GM04504 (cell line): ENCODE results near the gene CABLES1.

Source experiments
- DNase-seq: peaks from one replicate; pipeline ENCODE4 v3.0.0-alpha.2; 2012; ENCODE audit warnings: low read depth

The CABLES1 gene

DNA sequence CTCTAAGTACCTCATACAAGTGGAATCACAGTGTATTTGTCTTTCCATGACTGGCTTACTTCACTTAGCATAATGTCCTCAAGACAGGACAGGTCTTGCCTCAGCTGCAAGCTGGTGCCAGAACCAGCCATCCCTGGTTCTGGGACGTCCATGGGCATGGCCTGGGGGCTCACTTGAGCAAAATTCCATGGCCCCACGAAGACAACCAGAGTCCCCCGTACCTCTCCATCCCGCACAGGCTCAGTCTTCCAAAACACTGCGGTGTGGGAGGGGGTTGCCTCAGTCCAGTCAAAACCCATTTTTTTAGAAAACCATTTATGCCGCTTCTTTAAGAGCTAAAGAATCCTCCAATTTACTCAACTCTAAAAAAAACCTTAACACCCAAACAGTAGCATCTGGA lies 21.7 kb upstream of the CABLES1 start:
- no peak for DNase-seq

DNA sequence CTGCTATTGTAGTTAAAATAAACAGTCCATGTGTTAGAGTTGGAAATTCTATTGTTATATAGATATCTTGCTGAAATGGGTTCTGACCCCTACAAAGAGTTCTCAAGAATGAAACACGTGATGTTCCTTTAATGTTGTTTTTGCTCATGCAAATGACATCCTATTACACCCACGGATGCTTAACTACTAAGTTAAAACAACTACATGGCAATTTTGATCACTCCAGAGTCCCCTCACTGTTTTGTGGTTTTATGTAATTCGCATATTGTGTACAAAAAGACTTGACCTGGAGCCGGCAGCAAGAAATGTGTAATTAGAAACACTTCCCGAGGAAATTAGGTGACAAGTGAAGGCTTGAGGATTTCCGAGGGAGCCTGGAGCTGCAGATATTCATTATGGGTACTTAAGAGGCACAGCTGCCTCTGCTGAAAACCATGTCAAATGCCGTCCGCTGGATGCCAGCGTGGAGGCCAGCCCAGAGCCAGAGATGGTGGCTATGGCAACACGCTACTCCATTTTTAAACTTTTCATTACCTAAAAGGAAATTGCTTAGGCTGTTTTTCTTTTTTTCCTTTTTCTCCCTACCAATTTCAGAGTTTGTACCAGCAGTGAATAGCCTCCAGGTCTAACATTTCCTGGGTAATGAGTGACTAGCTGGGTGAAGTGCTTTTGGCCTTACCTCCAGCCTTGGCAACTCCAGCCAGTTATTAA lies 21.0 kb upstream of the CABLES1 start:
- DNase-seq: no peak

DNA sequence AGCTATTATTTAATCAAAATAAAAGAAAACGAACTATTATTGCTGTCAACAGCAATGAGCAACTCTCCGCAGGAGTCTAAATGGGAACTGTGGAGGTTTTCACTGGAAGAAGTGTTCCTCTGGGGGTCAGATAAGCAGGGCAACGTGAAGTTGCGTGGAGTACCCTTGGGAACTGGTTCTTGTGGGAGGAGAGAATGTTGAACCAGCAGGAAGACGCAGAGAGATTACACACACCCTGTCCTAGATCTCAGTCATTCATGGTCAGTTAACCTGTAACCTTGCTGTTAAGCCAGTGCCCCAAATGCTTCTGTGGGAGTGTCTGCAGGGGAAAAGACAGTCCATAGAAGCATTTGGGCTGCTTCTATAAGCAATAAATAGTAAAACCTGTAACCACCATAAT lies 20.4 kb upstream of the CABLES1 start:
- DNase-seq: no peak

DNA sequence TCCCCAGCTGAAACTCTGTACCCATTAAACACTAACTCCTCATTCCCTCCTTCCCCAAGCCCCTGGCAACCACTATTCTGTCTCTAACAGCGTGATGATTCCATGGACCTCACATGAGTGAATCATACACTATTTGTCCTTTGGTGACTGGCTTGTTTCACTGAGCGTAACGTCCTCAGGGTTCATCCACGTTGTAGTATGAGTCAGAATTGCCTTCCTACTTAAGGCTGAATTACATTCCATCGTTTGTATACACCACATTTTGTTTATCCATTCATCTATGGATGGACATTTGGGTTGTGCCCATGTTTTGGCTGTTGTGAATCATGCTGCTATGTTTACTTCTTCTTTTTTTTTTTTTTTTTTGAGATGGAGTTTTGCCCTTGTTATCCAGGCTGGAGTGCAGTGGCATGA lies 19.6 kb upstream of the CABLES1 start:
- peak; percentile 95 for DNase-seq

DNA sequence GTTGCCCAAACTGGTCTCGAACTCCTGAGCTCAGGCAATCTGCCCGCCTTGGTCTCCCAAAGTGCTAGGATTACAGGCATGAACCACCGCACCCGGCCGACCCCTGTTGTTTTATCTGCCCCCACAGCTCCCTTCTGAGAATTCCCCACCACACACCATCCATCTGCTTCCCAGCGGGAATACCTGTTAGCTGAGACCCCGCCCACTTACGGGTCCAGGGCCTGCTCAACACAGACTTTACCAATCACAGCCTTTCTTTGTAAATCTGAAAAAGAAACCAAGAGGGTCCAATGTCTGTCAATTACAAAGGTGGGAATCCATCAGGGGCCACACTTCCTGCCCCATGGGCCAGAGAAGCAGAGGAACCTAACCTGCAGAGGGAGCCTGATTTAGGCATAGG lies 14.2 kb upstream of the CABLES1 start:
- DNase-seq: no peak

DNA sequence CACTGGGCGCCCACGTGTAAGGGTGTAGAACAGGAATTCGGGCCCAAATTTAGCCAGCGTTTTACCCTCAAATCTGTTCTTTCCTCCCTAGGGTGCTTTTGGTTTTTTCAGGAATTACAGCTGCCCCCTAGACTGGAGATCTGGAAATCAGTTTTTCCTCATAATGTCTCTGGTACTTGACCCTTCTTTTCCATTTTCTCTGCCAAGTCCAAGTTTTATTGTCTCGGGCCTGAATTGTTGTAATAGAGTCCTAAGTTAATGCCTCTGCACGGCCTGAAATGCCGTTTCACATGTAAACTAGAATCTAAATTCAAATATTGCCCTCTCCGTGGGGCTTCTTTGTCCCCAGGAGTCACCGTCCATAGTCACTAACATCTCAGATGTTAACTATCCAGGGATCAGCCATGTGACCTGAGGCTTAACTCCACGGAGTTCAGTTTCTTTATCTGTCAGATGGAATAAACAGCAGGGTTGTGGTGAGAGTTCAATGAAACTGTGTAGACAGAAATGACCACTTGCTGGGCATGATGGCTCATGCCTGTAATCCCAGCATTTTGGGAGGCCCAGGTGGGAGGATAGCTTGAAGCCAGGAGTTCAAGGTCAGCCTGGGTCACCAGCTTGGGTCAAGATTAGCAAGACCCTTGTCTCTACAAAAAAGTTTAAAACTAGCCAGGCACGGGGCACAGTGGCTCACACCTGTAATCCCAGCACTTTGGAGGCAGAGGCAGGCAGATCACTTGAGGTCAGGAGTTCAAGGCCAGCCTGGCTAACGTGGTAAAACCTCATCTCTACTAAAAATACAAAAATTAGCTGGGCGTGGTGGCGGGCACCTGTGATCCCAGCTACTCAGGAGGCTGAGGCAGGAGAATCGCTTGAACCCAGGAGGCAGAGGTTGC lies 12.7 kb upstream of the CABLES1 start:
- no peak for DNase-seq

DNA sequence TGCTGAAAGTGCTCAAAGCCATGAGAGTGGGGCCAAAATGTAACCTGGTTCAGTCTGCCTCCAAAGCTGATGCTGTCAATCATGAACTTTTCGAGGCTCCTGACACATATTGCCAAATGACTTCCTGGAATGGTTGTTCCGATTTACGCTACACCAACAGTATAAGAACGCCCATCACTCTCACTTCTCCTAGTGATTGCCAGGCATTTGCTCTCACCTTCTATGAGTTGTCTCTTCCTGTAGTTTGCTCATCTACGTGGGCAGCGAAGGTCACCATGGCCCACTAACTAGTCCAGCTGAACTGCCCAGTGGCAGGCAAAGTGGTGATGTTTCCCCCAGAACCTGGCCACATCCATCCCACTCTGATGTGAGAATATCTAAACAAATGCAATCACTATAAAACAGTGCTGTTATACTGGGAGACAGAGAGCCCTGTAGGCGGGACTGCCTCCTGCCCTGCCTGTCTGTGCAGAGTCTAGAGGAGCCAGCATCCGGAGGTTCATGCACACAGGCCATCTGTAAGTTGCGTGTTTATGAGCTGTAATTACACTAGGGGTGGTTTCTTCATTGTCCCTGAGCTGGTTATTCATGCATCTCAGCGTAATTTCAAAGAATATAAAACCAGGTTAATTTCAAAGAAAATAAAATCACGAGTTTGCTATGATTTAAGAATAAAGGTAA lies 8.8 kb upstream of the CABLES1 start:
- DNase-seq: no peak

DNA sequence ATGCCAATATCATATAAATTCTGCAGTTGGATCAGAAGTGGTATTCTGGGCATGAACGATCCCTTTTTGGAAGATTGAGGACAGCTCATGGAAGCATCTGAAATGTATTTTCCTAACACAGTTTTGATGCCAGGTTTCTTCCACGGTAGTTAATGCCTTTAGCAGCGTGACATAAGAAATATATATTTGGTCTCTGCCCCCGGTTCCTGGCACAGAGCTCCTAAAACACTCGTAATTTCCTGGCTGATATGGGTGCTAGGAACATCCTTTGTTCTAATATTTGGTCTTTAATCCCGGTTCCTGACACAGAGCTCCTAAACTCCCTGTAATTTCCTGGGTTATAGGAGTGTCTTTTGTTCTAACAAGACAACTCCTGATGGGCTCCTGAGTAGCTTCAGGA lies 8.2 kb upstream of the CABLES1 start:
- DNase-seq: no peak

DNA sequence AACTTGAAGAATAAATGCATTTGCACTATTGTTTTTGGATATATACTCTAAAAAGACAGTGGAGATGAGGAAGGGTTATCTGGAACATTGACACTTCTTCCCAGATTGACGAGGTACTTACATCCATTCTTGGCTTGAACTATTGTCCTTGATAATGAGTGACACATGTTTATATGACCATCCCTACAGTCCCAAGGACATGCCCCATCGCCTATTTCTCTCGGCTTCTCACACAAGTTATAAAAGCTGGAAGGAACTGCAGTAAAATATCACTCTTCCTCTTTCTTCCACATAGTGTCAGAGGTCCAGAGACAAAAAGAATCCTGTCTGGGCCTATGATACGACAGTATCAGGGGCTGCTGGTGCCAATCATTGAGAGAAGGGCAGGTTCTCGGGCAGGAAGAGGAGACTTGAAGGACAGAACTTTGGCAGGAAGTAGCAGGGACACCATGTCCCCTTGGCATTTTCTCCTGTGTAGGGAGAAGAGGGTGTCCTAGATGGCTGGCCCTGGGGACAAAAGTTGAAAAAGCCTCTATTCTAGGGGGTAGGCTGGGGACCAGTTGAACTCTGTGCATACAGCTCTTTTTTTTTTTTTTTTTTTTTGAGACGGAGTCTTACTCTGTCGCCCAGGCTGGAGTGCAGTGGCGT lies 5.8 kb upstream of the CABLES1 start:
- no peak for DNase-seq

DNA sequence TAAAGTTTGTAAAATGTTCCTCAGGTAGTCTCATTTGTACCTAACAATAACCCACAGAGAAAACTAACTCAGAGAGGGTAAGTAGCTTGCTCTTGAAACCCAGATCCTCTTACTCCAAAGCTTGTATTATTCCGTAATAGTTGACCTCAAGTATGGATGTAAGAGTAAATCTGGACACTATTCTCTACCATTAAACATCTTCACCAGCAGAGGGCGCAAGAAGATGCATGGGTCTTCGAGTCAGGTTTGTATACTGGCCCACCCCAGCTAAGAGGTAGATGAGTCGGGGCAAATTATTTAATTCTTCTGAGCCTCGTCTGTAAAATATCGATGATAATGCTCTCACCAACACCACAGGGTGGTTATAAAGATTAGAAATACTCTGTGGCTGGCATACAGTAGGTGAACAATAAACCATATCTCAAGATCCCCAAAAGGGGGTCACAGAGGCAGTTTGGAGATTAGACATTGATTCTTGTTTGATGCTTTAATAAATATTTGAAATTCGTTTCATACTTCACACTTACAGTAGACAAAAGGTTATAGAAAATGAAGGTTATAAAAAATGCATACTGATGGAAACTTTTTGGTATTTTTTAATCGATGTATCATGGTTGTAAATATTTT lies 3.5 kb upstream of the CABLES1 start:
- DNase-seq: peak; percentile 54

DNA sequence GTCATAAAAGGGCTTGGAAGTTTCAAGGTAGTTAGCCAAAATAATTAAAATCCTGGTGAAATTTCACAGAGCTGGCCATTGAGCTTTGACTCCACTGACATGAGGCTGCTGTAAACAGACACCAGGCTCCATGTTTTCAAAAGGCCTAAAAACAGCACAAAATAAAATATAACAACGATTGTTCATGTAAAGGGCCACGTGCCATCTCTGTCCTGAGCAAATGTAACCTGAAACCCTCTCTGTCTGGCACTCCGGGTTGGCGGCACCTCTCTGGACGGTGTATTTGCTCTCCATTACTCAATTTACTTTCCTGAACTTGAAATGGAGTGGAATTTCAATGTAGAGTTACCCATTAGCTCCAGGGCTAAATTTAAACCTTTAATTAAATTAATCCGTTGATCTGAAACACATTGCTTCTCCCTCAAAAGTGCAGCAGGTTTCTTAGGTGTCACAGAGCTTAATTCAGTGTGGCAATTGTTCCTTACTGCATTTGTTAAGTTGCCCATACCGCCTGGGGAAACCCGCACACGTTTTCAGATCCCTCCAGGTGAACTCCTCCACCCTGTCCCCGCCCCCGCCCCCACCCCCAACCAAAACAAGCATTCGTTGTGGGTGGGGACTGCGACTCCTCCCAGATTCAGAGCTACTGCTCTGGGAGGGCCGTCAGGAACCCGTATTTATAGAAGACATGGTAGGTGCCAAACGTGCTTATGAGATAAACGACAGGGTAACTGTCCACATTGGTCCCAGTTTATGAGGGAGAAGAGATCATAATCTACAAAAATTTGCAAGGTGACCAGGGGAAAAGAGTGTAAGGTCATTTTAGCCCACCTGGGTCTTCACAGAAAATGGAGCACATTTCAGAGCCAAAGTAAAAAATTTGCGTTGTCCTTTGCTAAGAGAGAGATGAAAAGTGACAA lies 1.2 kb upstream of the CABLES1 start:
- no peak for DNase-seq

DNA sequence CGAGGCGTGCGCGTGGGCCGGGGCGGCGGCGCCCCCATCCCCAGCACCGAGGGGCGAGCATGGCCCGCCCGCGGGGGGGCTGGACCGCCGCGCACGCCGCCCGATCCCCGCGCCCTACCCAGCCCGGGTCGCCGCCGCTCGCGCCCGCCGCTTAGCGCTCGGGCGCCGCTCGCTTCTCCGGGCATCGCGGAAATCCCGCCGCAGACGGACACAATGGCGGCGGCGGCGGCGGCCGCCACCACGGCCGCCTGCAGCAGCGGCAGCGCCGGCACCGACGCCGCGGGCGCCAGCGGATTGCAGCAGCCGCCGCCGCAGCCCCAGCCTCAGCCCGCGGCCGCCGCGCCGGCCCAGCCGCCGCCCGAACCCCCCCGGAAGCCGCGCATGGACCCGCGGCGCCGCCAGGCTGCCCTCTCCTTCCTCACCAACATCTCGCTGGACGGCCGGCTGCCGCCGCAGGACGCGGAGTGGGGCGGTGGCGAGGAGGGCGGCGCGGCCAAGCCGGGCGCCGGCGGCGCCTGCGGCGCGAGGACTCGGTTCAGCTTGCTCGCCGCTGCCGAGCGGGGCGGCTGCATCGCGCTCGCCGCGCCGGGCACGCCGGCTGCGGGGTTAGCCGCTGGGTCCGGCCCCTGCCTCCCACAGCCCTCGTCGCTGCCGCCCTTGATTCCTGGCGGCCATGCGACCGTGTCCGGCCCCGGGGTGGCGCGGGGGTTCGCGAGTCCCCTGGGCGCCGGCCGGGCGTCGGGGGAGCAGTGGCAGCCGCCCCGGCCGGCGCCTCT lies 453 bp downstream of the CABLES1 start:
- no peak for DNase-seq

DNA sequence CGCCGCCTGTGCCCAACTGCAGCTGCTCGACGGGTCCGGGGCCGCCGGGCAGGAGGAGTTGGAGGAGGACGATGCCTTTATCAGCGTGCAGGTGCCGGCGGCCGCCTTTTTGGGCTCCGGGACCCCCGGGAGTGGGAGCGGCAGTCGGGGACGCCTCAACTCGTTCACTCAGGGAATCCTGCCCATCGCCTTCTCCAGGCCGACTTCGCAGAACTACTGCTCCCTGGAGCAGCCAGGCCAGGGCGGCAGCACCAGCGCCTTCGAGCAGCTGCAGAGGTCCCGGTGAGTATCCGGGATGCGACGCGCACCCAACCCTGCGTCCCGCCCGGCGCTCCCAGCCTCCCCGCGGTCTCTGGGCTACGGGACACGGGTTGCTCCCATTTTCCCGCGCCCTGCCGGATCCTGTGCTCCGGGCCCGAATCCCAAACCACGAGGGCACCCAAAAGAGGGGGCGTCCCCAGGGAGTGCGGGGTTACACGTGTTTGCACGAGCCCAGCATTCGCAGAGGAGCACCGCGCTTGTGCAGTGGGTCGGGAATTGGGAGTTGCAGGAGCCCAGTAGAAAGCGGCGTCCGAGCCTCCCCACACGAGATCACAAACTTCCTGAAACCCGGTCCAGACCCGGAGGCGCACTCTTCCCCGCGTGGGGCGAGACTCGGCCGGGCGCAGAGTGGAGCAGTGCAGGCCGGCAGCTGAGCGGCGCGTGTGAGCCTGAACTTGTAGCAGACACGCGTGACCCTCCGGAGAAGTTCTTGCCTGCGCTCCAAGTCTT lies 1.2 kb downstream of the CABLES1 start:
- no peak for DNase-seq

DNA sequence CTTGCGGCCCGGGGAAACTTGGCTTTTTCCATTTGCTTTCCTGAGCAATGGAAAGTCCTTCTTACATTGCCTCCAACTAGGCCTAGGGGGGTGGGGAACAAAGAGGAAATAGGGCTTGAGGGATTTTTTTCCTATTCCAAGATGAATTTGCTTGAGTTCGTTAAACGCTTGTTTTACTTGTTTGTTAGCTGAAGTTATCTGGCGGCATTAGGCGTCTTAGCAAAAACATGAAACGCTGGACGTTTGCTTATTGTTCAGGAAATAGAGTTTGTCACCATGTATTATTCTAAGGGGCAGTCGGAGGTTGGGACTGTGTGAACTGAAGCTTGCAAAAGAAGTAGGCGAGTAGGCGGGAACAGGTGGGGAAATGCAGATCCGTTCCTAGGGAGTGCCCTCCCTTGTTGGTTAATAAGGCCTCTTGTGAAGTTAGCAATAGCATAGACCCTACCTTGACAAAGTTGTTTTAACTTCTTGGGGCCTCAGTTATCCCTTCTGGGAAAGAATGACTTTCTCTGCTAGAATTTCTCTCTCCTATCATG lies 1.9 kb downstream of the CABLES1 start:
- no peak for DNase-seq

DNA sequence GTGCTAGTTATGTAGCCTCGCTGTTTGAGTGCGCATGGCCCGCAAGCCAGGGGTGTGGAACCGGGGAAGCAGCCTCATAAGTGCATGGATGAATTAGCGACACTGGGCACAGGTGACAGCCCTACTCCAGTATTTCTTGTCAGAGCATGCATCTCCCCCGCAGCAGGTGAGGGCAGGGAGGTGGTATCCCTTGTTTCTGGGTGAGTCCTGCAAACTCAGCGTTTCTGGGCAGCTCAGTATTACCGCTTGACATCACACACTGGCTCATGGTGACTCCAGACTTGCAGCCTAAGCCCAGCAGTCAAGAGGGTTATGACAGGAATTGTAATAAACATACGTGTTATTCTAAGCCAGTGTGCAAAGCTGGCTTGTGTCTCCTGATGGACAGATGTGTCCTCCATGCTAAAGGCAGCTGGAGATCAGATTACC lies 2.5 kb downstream of the CABLES1 start:
- DNase-seq: no peak

DNA sequence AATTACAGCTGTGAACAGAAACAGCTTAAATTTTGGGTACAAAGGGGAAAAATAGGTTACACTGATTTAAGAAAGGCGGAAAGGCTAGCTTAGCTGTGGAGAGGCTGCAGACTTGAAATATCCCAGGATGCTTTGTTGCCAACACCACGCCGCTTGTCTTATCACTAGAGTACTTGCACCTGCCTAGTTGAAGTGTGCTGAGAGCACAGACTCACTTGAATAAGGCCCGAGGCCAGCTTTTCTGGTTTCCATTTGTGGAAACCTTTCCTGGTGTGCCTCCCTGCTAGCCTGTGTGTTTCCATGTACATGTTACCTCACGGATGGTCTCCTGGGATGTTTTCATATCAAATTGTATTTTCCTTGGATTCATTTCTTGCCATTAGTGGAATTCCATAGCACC lies 3.2 kb downstream of the CABLES1 start:
- no peak for DNase-seq

DNA sequence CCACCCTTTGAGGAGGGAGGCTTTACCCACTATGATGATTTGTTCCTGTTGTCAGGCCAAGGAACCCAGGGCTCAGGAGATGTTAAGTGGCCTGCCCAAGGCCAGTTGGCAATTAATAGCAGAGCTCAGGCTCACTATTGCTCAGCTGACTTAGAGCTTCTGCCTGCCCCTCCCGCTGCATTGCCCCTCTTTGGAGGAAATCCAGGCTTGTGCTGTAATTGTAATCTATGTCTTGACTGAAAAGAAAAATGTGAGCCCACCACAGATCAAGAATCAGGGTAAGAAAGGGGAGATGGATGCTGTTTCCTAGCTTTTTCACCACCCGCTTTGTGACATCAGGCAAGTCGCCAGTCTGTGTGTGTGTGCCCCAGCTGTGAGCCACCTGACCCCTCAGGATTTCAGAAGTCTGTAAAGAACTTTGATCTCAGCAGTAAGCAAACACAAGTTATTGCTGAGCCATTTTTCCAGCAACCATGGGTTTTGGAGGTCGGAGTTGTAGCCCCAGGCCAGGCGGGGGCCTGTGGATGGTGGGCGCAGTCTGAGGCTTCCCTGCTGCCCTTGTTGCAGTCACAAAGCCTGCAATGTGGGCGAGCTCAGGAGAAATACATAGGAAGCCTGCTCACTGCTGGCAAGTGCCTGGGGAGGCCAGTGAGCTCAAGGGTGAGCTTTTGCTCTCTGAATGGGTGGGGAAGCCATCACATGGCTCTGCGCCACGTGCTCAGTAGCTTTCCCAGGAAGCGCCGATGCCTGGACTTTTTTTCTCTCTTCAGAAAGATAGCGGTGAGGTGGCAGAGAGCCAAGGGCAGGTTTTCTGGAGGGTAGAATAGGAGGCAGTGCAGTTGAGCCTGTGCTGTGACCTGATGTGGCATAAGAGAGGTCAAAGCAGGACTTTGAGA lies 6.1 kb downstream of the CABLES1 start:
- no peak for DNase-seq
